ENCODE data around the gene NMRAL1.
A peak's percentile ranks its signal among the peaks of the same experiment; 100 is the strongest.

The NMRAL1 gene

GRCh38 chr16:4471869-4472268, 2.6 kb downstream of the NMRAL1 start:
- CTCF ChIA-PET, result interaction anchor here (0.9 to 1.4 kb wide), 2 partner anchors 8 to 218 kb away, joined by 3 to 6 read pairs; no protein-coding TSS in a partner anchor
- Histone ChIP-seq H3K27ac (ENCODE audit: extremely low read depth, low read depth, low read length) (no peak overlapping the region), H3K4me3 (ENCODE audit: low read depth, low read length) (no peak overlapping the region), H3K9me3 (ENCODE audit: control insufficient read depth, insufficient read depth, low read depth, low read length) (no peaks in the 10 kb centered on the region), H3K4me1 (ENCODE audit: control insufficient read depth, insufficient read depth, low read length) (no peaks in the 10 kb centered on the region), H3K36me3 (ENCODE audit: control insufficient read depth in 2 of 2, insufficient read depth in 1 of 2, low read length in 2 of 2) (peaks cover 0 to 9% of the 10 kb centered on the region in 2 experiments; a peak in 1 of 3 replicates)
- TF ChIP-seq ZNF146 (tag by site-specific recombination; IDR thresholded peaks at IDR 0.05) (peak; percentile 72), ZEB2 (tag by site-specific recombination; IDR thresholded peaks at IDR 0.05) (no peak), ZNF121 (tag by site-specific recombination; IDR thresholded peaks at IDR 0.05) (peak; percentile 74)
- POLR2A ChIA-PET, result interaction anchor here (1.0 kb wide), 1 partner anchor 14 kb away, joined by 3 read pairs; no protein-coding TSS in a partner anchor

- TF ChIP-seq ZNF26 (tag by site-specific recombination; IDR thresholded peaks at IDR 0.05), result no peak
- TF ChIP-seq ZNF76 (tag by site-specific recombination; IDR thresholded peaks at IDR 0.05; ENCODE audit: borderline replicate concordance, low read depth), result no peak
- TF ChIP-seq ZNF24 (tag by site-specific recombination; IDR thresholded peaks at IDR 0.05), result no peak
- TF ChIP-seq ZNF146 (tag by site-specific recombination; IDR thresholded peaks at IDR 0.05), result no peak
- Histone ChIP-seq H3K27ac (ENCODE audit: extremely low read depth, low read depth, low read length) (no peak overlapping the region), H3K9me3 (ENCODE audit: control insufficient read depth, insufficient read depth, low read depth, low read length) (no peaks in the 10 kb centered on the region), H3K4me1 (ENCODE audit: control insufficient read depth, insufficient read depth, low read length) (no peaks in the 10 kb centered on the region), H3K4me3 (ENCODE audit: low read depth, low read length) (no peak overlapping the region), H3K36me3 (ENCODE audit: control insufficient read depth in 2 of 2, insufficient read depth in 1 of 2, low read length in 2 of 2) (peaks cover 0 to 27% of the 10 kb centered on the region in 2 experiments; a peak in 1 of 3 replicates)
- ChIA-PET POLR2A (no interaction called here), CTCF (interaction anchor here (0.6 kb wide), 2 partner anchors 31 to 32 kb away, joined by 3 read pairs; no protein-coding TSS in a partner anchor)
These were observed 5.5 kb downstream of the NMRAL1 start for GRCh38 chr16:4468972-4469371.

- H3K9me3 ChIP-seq (ENCODE audit: control insufficient read depth, insufficient read depth, low read depth, low read length), result no peaks in the 10 kb centered on the region
- H3K27ac ChIP-seq (ENCODE audit: extremely low read depth, low read depth, low read length), result no peak overlapping the region
- peaks cover 0 to 34% of the 10 kb centered on the region in 2 experiments; a peak in 1 of 3 replicates for H3K36me3 ChIP-seq (ENCODE audit: control insufficient read depth in 2 of 2, insufficient read depth in 1 of 2, low read length in 2 of 2)
- TF ChIP-seq ZNF202 (tag by site-specific recombination; IDR thresholded peaks at IDR 0.05; ENCODE audit: borderline replicate concordance) (no peak), ZNF248 (tag by site-specific recombination; IDR thresholded peaks at IDR 0.05) (no peak), ZBTB44 (tag by site-specific recombination; IDR thresholded peaks at IDR 0.05) (no peak), ZNF701 (tag by site-specific recombination; IDR thresholded peaks at IDR 0.05) (no peak), ZNF362 (tag by site-specific recombination; IDR thresholded peaks at IDR 0.05) (no peak), ZNF670 (tag by site-specific recombination; IDR thresholded peaks at IDR 0.05; ENCODE audit: low read depth) (no peak), ZNF302 (tag by site-specific recombination; IDR thresholded peaks at IDR 0.05; ENCODE audit: low read depth) (no peak)
- POLR2A ChIA-PET, result no interaction called here
- H3K4me3 ChIP-seq (ENCODE audit: low read depth, low read length), result no peak overlapping the region
- H3K4me1 ChIP-seq (ENCODE audit: control insufficient read depth, insufficient read depth, low read length), result no peaks in the 10 kb centered on the region
- CTCF ChIA-PET, result interaction anchor here (0.7 kb wide), 1 partner anchor 119 kb away, joined by 4 read pairs; no protein-coding TSS in a partner anchor
These were observed 6.5 kb downstream of the NMRAL1 start for GRCh38 chr16:4467916-4468315.

All from HEK293 (cell line).